ENCODE measurements around the gene ZKSCAN8.

Gene ZKSCAN8

DNA sequence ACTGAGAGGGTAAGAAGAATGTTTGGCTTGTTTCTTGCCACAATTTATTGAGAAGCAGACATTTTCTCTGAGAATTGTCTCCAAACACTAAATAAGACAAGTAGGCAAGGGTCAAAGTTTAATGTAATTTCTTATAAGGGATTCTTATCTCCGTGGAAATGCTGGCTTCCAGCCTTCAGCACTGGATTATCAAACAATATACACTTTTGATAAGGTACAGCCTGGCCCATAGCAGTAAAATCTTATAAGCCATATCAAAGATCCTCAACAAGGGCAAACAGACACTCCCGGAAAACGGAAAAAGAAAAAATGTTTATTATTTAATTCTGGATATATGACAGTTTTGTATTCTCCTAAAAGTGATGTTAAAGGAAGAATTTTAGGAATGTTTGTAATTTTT, 64.8 kb downstream of the ZKSCAN8 start:
- no peak for DNase-seq (ENCODE audit: low read depth, low spot score)

DNA sequence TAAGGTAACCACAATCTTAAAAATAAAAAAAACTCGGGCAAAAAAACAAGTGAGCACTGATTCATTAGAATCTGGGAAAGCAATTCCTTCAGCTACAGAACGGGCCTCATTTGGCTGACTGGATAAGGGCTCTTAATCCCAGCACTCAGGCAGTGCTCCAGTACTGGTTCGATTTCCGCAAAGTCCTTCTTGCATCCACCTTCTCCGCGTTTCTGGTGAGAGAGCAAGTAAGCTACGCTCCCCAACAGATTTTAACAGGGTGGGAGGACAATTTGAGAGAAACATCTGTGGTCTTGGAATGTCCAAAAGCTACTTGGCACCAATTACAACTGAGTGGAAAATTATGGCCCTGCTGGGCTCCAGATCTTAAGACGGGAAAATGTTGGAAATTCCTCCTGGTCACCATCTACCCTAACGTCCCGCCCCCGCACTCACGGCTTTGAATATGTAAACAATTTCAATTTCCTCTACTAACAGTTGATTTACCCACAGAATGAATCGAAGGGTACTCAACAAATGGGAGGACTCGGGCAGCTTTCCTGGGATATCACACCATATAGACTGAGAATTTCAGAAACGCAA, 65.3 kb downstream of the ZKSCAN8 start:
- no peak for DNase-seq (ENCODE audit: low read depth, low spot score)

DNA sequence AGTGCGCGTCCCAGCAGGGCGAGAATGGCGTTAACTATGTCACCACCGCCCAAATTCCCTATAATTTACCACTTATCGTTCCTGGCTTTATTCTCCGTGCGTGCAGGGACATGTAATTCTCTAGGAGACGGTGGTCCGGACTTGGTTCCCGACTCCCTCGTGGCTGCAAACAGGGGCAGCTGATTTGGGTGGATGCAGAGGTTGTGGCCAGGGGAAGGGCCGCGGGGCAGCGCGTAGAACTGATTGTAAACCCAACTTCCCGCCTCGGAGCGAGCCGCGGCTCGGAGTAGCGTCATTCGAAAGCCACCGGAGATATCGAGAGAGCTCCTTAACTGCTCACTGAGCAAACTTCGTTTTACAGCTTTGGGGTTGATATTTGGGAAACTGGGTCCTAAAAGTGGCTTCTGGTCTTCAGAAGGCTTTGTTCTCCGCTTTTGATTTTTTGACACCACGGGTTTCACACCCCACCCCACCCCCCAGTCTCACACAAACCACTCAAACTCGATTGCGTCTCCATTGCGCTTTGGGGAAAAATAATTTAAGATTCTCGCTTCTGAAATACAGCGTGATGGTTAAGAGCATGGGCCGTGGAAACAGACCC, 65.9 kb downstream of the ZKSCAN8 start:
- DNase-seq (ENCODE audit: low read depth, low spot score): no peak

DNA sequence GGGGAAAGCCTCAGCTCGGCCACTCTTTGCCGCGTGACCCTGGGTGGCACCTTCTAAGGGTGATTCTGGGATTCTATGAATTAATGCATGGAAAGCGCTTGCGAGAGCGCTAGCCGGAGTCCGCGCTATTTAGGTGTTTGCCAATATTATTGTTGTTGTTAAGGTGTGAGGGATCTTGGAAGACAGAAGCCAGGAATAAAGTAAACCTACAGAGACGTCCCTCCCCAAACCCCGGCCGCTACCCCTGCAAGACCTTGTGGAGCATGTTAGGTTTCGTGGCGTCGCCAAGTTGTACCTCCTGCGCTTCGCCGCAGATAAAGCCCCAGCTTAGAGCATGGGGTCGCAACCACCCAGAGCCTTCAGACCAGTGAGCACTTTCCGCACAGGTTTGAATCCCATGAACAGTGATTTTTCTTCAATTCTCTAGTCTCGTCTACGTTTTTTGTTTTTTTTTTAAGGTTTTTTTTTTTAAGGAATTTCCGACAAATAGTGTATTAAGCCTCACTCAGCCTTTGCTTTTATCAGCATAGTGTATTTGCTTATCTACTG, 66.5 kb downstream of the ZKSCAN8 start:
- DNase-seq (ENCODE audit: low read depth, low spot score): no peak
